ENCODE measurements around the gene WDR38.

WDR38 gene

DNA sequence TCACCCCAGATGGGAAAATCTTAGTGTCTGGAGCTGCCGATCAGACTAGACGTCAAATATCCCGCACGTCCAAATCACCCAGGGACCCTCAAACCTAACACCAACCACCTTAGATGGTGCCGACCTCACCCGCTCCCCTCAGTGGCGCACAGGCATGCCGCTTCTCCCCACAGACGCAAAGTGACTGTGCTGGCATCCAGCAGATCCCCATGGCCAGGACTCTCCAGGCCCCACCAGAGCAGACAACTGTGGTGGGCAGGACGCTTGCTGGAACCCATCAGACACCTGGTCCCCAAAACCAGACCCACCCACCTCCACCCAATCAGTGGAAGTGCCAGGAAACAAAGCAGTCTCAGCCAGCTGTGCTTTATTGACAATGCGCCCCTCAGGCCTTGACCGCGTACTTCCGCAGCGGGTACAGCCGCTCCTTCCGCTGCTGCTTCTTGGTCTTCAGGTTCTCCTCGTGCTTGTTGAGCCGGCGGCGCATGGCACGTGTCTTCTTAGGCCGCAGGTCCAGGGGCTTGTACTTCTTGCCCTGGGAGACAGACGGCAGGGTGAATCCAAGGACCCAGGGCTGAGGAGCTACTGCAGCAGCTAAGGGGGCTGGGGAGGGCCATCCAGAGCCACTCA lies 4.4 kb downstream of the WDR38 start:
- DNase-seq (ENCODE audit: low spot score), result no peak

DNA sequence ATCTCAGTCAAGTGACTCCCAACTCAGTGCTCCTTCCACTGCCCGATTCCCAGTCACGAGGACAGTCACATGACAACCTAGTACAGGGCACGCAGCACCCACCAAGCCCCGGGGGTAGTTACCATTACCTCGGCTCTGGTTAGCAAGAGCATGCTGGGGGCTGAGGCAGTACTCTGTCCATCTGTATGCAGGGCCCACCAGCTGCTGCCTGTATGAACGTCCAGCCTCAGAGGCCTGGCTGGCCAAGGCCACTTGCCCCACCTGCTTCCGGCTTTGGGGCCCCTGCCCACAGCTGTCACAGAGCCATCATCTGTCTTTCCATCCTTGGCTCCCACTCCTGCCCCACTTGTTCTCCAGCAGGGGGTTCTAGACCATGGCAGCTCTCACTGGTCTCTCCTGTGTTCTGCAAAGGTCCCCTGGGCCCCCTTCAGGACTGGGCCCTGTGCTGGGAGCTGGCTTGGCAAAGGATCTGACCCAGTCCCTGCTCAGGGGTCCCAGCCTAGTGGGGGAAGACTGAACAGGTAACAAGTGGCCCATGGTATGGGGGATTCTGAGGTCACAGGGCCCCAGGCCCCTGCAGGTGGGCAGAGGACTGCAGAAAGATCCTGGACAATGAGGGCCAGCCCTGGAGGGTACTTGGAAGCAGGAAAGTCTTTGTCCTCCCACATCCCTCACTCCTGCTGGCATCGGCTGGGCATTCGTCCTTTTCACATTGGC lies 5.2 kb downstream of the WDR38 start:
- no peak for DNase-seq (ENCODE audit: low spot score)

DNA sequence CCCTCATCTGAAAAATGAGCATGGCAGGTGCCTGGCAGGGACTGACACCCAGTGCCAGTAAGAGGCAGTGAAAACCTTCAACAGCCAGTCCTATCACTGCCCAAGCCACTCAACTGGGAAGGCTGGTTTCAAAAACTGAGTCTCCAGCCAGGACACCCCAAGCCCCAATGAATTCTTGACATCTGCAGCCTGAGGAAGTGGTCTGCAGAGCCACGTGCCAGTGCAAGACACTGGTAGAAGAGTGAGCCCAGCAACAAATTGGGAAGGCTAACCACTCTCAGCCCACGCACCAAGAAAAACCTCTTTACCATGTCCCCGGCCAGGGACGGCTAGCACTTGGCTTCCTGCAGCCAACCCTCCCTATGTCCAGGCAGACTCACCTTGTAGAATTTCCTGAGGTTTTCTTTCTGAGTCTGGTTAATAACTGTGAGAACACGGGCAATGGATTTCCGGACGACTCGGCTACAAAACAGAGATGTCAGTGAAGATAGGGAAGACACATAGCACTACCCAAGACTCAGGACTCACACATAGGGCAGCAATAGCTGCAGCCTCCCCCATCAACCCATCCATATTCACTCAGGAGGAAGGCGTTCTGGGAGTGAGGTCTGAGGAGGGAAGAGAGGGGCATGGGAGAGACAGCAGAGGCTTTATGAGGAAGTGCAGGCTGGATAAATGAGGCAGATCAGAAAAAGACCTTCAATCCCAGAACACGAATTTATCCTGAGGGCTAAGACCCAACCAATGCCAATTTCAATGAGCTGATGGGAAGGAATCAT lies 6.7 kb downstream of the WDR38 start:
- no peak for DNase-seq (ENCODE audit: low spot score)

DNA sequence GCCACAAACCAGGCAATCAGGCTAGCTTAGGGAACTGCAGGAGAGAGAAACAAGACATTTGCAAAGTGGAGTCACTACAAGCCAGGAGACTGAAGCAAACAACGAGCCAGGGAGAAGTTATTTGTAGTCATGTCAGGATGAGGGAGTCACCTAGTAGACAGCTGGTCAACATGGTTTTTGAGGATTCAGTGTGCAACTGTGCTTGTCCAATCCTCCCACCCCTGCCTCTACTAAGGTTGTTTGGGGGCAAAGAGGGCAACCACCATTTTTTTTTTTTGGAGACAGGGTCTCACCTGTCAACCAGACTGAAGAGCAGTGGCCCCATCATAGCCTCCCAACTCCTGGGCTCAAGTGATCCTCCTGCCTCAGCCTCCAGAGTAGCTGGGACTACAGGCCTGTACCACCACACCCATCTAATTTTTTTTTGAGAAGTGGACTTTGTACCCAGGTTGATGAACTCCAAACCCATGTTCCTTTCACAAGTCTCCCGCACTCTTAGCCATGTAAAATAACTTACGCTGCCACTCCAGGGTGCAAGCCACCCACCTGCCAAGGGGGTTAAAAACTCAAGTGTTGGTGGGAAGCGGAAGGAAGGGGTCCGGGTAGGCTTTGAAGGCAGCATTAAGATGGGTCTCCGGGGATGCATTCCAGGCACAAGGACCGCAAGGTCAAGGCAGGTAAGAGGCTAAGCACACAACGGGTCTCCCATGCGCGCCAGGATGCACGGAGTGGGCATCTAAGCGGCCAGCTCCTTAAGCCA lies 7.5 kb downstream of the WDR38 start:
- no peak for DNase-seq (ENCODE audit: low spot score)

DNA sequence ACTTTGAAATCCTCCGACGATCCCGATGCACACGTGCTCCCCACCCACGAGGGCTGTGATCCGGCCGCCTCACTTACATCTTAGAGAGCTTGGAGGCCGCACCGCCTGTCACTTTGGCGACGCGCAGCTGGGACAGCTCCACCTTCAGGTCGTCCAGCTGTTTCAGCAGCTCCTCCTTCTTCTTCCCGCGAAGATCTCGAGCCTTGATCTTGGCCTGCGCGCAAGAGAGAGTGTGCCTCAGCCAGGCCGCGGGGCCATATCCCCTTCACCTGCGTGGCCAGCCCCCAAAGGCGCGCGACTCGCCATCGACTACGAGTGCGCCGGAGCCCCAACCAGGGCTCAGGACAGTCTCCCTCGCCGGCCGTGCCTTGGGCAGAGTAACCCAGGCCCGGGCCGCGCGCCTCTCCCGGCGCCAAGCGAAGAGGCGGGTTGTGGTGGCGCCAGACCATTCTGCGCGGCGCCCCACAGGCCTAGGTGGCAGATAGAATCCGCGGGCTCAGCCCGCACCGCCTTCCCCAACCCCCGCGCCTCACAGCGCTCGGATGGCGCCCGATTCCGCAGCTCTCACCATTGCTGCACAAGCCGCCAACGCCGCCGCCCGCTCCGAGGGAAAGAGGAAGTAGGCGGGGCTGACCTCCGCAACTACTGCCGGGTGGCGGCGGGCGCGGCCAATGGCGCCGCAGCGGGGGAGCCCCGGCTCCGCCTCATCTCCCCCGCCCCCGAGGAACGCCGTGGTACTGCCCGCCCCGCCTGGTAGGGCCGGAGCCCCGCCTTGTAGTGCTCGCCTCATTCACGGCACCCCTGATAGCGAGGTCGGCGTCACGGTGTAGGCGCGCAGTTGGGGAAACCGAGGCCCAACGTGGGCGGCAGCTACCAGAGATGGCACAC lies 8.3 kb downstream of the WDR38 start, which contains the start of the genes ARPC5L and RPL35:
ARPC5L (plus strand) TSS at position 789 of the 888 bp plus-strand sequence. CDS start 7,161 bp downstream, outside the sequence.
RPL35 (minus strand) TSS at position 616 of the 888 bp plus-strand sequence; CDS start at position 571, 45 bp downstream.
- DNase-seq (ENCODE audit: low spot score), result peak; percentile 91

DNA sequence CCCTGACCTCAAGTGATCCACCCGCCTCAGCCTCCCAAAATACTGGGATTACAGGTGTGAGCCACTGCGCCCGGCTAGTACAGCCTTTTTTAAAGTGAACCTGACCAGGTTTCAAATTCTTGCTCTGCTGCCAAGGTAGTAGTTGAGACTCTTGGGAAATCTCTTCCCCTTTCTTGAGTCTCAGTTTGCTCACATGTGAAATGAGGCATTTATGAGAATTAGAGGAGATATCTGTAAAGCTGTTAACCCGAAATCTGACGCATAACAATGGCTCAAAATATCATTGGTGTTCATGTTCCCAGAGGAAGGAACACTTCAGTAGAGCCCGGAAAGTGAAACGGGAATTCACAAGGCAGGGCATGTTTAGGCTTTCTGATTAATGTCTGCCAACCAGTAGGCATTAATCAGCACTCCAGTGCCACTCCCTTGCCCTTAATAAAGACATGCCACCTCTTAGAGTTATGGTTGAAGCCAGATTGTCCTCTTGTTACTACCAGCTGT lies 10.2 kb downstream of the WDR38 start:
- no peak for DNase-seq (ENCODE audit: low spot score)

DNA sequence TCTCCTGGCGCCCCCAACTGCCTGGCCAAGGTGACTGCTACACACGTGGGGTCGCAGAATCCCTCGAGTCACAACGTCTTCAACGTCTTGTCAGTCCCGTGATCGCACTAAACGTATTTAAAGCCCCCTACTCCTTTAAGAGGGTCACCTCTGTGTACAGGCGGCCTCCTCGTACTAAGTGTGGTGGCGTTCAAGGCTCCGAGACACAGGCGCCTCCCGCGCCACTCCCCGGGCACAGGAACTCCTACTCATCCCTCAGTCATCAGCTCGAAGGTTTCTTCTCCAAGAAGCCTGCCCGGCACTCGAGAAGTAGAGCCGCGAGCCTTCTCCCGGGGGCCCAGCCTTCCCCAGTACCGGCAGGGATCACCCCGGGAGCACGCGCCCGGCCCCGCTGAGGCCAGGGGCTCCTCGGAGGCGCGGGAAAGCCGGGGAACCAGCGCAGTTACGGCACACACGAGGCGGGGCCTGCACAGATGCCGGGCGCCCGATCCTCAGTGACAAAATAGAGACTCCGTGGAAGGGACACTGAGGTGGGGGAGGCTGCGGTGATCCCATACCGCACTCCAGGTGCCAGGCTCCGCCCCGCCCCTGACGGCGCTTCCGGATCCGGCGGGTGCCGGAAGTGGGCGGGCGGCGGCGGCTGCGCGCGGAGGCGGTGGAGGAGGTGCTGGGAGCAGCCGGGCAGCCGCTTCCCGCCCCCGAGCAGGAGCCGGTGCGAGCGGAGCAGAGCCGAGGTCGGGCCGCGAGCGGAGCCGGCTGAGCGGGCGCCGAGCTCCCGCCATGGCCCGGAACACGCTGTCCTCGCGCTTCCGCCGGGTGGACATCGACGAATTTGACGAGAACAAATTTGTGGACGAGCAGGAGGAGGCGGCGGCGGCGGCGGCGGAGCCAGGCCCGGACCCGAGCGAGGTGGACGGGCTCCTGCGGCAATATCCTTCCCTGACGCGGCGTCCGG lies 15.5 kb downstream of the WDR38 start:
- peak; percentile 81 for DNase-seq (ENCODE audit: low spot score)

DNA sequence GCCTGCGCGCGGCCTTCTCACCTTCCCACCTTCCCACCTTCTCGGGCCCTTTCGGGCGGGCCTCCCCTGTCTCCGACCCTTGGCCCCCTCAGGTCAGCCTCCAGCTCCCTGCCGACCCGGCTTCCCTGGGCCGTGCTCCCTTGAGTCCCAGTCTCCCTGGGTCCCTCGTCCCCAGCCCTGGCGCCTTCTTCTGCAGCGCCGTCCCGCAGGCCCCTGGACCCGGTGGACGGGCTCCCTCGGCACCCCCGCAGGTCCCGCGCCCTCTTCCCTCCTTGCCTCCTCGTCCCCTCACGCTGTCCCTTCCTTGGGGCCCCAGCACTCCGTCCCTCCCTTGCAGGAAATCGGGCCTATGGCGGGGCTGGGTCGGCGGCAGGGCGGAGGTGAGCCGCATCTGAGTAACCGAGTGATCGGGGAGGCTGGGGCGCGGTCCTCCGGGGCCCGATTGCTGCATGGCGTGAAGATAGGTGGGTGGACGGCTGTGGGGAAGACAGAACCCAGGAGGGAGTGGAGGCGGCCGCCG lies 16.3 kb downstream of the WDR38 start:
- no peak for DNase-seq (ENCODE audit: low spot score)

DNA sequence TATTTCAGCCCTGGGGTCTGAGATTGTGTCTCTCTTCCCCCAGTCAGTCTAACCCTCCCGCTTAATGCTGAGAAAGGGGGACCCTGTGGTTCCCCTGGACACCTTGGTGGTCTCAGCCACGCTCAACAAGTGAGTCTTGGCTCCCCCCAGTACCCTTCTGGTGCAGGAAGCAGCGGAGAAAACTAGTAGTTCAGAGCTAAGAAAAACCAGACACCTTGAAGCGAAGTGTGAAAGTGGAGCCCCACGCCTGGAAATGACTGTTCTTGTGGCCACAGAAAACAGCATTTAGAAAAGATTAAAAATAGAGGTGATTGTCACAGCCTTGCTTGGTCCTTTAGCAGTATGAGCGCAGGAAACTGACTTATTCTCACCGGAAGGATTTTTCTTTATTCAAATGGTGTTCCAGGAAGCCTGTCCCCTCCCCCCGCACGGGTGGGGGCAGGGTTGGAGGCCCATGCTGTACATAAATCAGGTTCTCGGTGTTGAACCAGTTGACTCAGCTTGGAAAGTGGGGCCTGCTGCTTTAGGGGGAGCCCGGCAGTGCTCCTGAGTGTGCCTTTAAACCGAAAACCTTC lies 16.8 kb downstream of the WDR38 start:
- no peak for DNase-seq (ENCODE audit: low spot score)

DNA sequence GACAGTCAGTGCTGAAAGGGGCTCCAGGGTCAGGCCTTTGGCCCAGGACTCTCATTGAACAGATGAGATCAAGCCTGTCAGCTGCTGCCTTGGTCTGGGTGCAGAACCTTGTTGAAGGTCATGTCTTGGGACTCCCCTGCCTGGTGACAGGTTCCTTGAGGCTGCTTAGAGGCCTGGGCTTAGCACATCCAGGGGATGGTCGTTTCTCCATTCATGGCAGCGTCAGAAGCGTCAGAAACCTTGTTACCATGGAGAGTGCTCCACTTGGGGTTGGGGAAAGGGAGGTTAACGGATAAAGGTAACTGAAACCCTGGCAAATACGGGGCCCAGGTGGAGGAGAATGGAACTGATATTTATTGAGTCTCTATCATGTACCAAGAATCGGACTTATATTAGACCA lies 17.5 kb downstream of the WDR38 start:
- no peak for DNase-seq (ENCODE audit: low spot score)

DNA sequence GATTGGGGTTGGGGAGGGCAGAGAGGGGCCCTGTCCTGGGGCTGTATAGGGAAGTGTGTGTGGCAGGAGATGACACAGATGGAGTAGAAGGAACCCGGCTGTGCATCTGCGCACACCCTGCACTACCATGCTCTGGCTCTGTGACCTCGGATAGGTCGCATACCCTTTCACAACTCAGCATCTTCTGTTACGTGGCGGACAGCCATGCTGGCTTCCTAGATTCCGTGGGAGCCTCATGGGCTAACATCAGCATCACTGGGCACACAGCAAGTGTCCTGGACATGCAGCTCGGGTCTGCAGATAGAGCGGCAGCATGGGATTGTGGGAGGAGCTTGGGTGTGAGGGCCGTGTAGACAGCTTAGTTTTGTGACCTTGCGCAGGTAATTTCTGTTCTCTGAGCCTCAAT lies 17.9 kb downstream of the WDR38 start:
- no peak for DNase-seq (ENCODE audit: low spot score)

DNA sequence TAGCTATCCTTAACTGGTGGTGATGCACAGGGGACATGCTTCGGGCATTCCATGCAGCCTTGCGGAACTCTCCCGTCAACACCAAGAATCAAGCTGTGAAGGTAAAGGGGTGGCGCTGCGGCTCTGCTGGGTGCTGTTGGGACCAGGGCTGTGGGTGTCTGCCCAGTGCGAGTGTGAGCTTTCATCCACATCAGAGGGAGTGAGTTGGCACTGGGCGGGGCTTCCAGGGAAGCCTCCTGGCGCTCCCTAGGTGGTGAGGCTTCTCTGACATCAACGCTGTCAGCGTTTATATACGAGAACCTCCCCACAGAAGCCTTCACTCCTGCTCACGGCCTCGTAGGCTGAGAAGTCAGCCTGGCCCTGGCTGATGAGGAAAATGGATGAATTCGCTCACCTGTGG lies 20.4 kb downstream of the WDR38 start:
- no peak for DNase-seq (ENCODE audit: low spot score)

DNA sequence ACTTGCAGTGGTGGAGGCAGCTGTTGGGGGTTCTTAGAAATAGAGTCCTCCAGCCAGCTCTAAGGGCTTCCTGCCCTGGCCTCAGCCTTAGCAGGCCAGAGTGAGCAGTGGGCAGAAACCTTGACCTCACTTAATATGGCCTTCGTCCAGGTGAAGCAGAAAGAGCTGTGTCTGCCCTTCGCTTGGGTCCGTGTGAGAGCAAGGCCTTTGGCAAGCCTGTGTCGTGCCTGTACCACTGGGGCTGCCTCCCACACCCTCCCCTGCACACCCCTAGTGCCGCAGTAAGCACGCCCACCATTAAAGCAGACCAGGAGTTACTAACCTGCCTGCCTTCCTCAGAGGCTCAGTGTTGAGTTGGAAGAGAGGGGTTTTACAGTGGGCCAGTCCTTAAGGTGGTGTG lies 22.2 kb downstream of the WDR38 start:
- no peak for DNase-seq (ENCODE audit: low spot score)

DNA sequence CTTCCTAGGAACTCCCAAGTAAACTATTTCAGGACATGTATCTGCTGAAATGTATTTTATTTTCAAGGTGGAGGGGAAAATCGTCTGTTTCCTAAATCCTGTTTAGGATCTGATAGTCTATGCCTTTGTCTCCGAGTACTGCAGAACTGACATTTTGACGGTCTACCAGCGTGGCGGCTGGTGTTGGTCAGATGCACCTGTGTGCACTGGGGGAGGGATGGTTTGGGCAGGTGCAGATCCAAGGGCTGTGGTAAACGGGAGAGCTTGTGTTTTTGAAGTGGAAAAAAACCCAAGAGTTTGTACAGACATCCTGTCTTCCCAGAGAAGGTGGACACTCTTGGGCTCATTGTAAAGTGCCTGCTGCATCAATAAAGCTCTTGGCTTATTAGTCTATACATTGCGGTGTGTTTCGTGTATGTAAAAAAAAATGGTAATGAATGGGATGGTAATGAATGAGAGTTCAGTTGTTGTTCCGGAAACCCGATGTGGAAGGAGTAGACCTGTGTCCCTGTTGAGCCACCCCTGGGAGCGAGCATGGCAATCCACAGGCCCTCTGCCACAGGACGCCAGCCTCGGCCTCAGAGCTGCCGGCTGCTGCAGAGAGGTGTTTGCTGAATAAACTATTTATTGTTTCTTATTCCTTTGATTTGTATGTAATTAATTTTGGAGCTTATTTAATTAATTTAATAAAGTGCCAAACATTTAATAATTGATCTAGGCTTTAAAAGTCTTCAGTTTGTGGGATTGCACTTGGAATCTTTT lies 23.9 kb downstream of the WDR38 start:
- no peak for DNase-seq (ENCODE audit: low spot score)

DNA sequence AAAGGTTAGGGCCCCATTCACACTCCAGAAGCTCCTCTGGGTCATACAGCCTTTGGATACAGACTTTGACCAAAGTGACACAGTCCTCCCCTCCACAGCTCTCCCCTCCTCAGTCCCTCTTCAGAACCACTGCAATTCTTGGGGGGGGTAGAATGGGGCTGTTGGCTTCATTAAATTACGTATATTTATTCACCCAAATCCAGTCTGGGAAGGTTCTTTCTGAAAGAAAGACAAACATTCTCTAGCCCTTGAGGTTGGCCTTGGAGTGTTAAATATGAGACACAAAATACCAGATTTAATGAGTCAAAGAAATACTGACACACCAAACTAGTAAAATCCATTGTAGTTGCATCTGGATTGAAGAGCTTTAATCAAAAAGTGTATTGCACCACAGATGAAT lies 24.8 kb downstream of the WDR38 start:
- no peak for DNase-seq (ENCODE audit: low spot score)

DNA sequence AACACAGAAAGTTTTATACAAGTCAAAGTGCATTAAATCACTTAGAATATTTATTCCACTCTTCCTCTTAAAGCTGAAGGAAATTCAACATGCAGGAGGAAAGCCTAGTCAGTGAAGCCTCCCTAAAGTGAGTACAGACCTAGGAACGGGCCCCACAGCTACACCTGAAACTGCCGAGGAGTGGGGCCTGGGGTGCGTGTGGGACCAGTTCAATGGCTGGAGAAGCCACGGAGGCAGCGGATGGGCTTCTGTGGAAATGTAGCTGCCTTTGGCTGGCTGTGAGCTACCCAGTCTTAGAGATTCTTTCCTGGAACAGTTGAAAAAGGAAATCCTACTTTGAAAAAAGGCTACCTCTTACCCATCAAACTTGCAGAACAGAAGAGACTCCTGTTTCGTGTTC lies 25.3 kb downstream of the WDR38 start:
- DNase-seq (ENCODE audit: low spot score), result no peak

DNA sequence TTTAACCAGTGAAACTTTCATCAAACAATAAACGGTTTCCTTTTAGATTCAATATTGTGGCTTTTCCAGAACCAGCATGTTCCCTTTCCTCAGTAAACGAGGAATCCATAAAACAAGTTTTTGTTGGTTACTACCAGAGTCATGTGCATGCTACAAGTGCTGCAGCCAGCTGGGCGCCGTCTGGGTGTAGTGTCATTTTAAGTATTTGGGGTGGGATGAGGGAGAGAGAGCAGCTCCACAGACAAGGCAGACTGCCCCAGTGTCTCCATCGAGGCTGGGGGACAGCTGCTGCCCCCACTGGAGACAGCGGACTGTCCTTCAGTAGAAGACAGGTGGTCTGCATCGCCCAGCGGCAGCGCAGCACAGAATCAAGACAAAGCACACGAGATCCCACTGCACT lies 26.0 kb downstream of the WDR38 start:
- DNase-seq (ENCODE audit: low spot score), result no peak

DNA sequence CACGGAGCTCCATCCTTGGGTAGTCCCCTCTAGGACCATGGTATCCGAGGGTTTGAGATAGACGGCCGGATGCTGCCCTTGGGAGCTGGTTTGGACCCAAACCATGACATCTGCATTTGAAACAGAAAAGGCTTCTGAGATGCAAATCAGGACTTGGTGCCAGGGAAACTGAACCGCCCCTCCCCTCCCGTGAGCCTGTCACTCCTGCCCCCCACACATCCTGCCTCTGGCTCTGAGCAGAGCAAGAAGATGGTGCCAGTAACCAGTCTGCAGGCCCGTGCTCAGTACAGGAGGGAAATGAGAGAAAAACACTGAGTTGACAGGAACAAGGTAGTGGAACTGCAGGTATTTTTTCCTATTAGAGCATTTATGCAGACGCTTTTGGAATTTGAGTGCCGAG lies 27.2 kb downstream of the WDR38 start:
- no peak for DNase-seq (ENCODE audit: low spot score)
